Kidney epithelial cell (primary cell): ENCODE results near the gene SCGB2A2. TPM values are rescaled to one million over a fixed set of nuclear protein-coding genes. Genes with fewer than 3 reads are reported as not detected.

Experiments
- DNase-seq: peaks from one replicate; pipeline ENCODE4 v3.0.0-alpha.2; 2010; ENCODE audit warnings: low read depth
- H3K27me3 ChIP-seq: 2 replicates; pipeline ENCODE4 v1.6.0; 2011; ENCODE audit warnings: low read length; ENCODE audit not compliant: control insufficient read depth, insufficient read depth
- H3K36me3 ChIP-seq: 2 replicates; pipeline ENCODE4 v1.5.1; 2011; ENCODE audit warnings: low read length; ENCODE audit not compliant: control insufficient read depth, insufficient read depth
- H3K4me3 ChIP-seq: 2 replicates; pipeline ENCODE4 v1.5.1; 2011; ENCODE audit warnings: low read depth, mild to moderate bottlenecking, control low read depth, low read length
- CTCF ChIP-seq: IDR thresholded peaks from 2 replicates; pipeline ENCODE4 v1.5.1; 2011; ENCODE audit warnings: mild to moderate bottlenecking, moderate library complexity, low read length, control low read depth, inconsistent platforms; ENCODE audit not compliant: insufficient read depth, poor library complexity, severe bottlenecking
- total RNA-seq: library from RNA; depleted of rRNA; stranded (reverse); fragments of >200 nt; gene quantifications from 2 replicates; pipeline ENCODE4 v1.2.3, GENCODE V29; 2015

The SCGB2A2 gene
- total RNA-seq, 1 donor from 2014 or later: not detected

DNA sequence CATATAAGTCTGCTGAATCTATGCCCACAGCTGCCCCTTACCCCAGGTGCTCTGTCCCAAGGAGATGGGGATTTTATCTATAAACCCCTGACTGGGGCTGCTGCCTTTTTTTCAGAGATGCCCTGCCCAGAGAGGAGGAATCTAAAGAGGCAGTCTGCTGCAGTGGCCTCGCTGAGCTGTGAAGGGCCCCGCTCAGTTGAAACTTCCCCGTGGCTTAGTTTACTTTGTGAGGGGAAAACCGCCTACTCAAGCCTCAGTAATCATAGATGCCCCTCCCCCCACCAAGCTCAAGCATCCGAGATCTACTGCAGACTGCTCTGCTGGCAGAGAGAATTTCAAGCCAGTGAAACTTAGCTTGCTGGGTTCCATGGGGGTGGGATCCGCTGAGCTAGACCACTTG, 36.3 kb downstream of the SCGB2A2 start:
- H3K27me3 ChIP-seq: peaks cover 5% of the 10 kb centered on the region
- no peak for DNase-seq
- no peak for TF ChIP-seq CTCF
- H3K4me3 ChIP-seq: no peak overlapping the region
- H3K36me3 ChIP-seq: no peaks in the 10 kb centered on the region

GRCh38 chr11:62307950-62308349, 38.0 kb downstream of the SCGB2A2 start:
- no peak for DNase-seq
- H3K27me3 ChIP-seq: peaks cover 3% of the 10 kb centered on the region
- no peak overlapping the region for H3K4me3 ChIP-seq
- H3K36me3 ChIP-seq: no peaks in the 10 kb centered on the region
- no peak for TF ChIP-seq CTCF

DNA sequence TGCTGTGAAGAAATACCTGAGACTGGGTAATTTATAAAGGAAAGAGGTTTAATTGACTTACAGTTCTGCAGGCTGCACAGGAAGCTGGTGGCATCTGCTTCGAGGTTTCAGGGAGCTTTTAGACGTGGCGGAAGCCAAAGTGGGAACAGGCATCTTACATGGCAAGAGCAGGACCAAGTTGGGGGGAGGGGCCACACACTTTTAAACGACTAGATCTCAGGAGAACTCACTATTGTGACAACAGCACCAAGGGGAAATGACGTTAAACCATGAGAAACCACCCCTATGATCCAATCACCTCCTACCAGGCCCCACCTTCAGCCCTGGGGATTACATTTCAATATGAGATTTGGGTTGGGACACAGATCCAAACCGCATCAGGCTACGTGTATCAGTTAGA, 40.0 kb downstream of the SCGB2A2 start:
- no peaks in the 10 kb centered on the region for H3K36me3 ChIP-seq
- DNase-seq: no peak
- peaks cover 3% of the 10 kb centered on the region for H3K27me3 ChIP-seq
- TF ChIP-seq CTCF: no peak
- no peak overlapping the region for H3K4me3 ChIP-seq

DNA sequence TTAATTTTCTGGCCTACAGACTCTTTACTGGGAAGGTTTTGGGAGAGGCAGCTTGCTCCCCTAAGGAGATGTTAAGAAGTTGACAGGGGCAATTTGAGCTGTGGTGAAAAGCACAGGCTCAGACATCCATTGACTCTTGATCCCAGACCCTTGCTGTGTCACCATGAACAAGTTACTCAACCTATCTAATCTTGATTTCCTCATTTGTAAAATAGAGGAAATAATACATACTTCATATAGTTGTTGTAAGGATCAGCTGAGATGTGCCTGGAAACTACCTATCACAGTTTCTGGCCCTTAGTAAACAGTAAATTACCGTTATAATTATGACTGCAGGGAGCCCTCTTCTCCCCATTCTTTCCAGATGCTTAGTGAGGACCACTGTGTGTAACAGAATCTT, 45.5 kb downstream of the SCGB2A2 start:
- H3K4me3 ChIP-seq: no peak overlapping the region
- no peak for TF ChIP-seq CTCF
- H3K36me3 ChIP-seq: no peaks in the 10 kb centered on the region
- H3K27me3 ChIP-seq: no peaks in the 10 kb centered on the region
- DNase-seq: no peak

DNA sequence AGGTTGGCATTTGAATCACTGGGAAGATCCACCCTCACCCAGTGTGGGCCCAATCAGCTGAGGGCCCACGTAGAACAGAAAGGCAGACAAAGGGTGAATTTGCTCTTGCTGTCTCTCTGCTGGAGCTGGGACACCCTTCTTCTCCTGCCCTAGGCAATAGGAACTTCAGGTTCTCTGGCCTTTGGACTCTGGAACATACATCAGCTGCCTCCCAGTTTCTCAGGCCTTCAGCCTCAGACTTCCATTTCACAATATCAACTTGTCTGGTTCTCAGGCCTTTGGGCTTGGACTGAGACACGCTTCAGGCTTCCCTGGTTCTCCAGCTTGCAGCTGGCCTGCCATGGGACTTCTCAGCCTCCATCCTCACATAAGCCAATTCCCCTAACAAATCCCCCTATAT, 52.6 kb downstream of the SCGB2A2 start:
- no peak for TF ChIP-seq CTCF

More for the DNA sequence above, 52.6 kb downstream of the SCGB2A2 start:
- DNase-seq: no peak
- Histone ChIP-seq H3K4me3 (no peak overlapping the region), H3K27me3 (no peaks in the 10 kb centered on the region), H3K36me3 (no peaks in the 10 kb centered on the region)

Other genes with a start within 250 kb of the SCGB2A2 start
- gene INCENP, start 146.1 kb upstream of the SCGB2A2 start, total RNA-seq: 16.1 and 18.8 TPM in 2 replicates
- gene SCGB1D1, start 79.9 kb upstream of the SCGB2A2 start, total RNA-seq: not detected in 2 replicates
- not detected in 2 replicates for gene SCGB2A1, start 61.5 kb upstream of the SCGB2A2 start, total RNA-seq
- gene SCGB1D2, start 27.9 kb upstream of the SCGB2A2 start, total RNA-seq: not detected in 2 replicates
- gene SCGB1D4, start 28.9 kb downstream of the SCGB2A2 start, total RNA-seq: not detected in 2 replicates
- 20.3 and 21.7 TPM in 2 replicates for gene ASRGL1, start 67.3 kb downstream of the SCGB2A2 start, total RNA-seq
- not detected in 2 replicates for gene SCGB1A1, start 148.9 kb downstream of the SCGB2A2 start, total RNA-seq